Raji (cell line): ENCODE data around the gene FLNC.

Experiments
- POLR2A ChIP-seq: IDR thresholded peaks from 2 replicates; pipeline ENCODE4 v1.6.1; 2011; ENCODE audit warnings: low read depth, low read length, control low read depth; ENCODE audit not compliant: insufficient read depth

The FLNC gene

DNA sequence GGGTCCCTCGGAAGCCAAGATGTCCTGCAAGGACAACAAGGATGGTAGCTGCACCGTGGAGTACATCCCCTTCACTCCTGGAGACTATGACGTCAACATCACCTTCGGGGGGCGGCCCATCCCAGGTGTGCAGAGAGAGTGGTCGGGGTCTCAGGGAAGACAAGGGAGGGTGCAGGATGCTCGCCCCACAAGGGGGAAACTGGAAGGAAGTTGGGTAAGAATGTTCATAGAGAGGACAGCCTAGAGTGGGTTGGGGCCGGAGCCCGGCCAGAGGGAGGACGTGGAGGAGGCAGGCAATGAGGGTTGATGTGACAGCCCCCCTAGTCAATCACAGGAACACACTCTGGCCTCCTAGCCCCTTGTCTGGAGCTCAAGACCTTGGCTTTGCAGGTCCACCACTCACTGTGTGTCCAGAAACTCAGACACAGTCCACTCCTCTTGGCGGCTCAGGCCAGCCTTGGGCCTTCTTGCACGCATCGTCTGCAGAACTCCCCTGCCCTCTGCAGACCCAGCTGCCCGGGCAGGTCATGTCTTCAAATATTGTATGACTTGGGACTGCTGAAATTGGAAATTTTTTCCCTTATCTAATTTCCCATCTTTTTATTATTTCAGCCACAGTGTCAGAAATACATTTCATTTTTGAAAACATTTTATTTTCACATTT, 16.7 kb downstream of the FLNC start:
- no peak for TF ChIP-seq POLR2A

DNA sequence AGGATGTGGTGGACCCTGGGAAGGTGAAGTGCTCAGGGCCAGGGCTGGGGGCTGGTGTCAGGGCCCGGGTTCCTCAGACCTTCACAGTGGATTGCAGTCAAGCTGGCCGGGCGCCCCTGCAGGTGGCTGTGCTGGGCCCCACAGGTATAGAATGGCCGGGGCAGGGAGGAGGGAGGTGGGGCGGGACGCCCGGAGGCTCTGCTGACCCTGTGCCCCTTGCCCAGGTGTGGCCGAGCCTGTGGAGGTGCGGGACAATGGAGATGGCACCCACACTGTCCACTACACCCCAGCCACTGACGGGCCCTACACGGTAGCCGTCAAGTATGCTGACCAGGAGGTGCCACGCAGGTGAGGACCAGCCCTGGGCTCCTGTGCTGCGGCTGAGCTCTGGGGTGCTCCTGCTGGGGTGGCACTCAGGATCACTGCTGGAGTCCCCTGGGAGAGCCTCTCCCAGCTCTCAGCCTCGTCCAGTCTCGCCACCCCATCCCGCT, 17.6 kb downstream of the FLNC start:
- TF ChIP-seq POLR2A = no peak

- TF ChIP-seq POLR2A = no peak
Measured at GRCh38 chr7:128848289-128849155, 18.3 kb downstream of the FLNC start.

DNA sequence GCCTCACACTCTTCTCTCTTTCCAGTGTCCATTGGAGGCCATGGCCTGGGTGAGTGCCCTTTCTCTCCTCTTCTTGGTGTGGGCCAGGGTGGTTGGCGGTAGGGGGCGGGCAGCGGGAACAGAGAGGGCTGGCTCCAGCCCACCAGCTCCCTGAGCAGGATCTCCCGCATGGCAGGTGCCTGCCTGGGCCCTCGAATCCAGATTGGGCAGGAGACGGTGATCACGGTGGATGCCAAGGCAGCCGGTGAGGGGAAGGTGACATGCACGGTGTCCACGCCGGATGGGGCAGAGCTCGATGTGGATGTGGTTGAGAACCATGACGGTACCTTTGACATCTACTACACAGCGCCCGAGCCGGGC, 18.9 kb downstream of the FLNC start:
- TF ChIP-seq POLR2A = no peak

DNA sequence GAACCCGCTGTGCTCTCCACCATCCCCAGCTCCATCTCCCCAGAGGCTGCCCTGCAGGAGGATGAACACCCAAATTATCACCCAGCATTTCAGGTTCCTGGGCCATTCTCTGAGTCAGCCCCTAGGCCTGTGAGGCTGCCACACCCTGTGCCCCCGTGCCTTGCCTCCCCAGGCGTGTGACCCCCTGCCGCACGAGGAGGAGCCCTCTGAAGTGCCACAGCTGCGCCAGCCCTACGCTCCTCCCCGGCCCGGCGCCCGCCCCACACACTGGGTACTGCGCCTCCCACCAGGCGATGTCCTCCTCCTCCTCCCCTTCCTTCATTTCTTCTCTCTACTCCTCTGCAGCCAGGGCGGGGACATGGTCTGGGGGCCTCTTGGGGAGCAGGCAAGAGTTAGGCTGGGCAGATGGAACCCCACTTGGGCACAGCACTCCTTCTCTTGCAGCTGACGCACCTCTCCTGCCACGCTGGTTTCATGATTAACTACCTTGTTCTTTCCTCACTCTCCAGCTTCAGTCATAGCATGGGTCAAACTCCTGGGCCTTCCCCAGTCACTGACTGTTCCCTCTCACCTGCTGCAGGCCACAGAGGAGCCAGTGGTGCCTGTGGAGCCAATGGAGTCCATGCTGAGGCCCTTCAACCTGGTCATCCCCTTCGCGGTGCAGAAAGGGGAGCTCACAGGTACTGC, 19.7 kb downstream of the FLNC start:
- TF ChIP-seq POLR2A = no peak

DNA sequence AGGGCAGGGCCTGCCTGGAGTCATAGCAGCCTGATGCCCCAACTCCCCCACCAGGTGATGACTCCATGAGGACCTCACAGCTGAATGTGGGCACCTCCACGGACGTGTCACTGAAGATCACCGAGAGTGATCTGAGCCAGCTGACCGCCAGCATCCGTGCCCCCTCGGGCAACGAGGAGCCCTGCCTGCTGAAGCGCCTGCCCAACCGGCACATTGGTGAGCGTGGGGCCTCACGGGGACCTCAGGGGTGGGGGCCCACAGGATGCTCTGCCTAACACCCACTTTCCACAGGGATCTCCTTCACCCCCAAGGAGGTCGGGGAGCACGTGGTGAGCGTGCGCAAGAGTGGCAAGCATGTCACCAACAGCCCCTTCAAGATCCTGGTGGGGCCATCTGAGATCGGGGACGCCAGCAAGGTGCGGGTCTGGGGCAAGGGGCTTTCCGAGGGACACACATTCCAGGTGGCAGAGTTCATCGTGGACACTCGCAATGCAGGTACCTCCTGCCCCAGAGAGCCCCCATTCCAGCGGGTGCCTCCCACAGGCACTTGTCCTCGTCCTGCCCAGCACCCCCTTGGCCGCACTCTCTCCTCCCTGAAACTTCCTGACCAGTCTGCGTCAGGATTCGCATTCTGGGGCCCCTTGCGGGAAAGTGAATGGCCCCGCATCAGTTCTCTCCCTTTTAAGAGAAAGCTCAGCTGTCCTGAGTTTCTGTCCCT, 22.5 kb downstream of the FLNC start:
- no peak for TF ChIP-seq POLR2A

DNA sequence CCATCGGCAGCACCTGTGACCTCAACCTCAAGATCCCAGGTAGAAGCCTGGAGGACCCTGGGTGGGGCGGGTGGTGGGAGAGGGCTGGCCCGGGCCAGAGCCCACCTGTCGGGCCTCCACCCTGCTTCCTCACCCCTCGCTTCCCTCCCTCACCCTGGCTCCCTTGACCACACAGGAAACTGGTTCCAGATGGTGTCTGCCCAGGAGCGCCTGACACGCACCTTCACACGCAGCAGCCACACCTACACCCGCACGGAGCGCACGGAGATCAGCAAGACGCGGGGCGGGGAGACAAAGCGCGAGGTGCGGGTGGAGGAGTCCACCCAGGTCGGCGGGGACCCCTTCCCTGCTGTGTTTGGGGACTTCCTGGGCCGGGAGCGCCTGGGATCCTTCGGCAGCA, 23.6 kb downstream of the FLNC start:
- no peak for TF ChIP-seq POLR2A

- no peak for TF ChIP-seq POLR2A
Measured at GRCh38 chr7:128854396-128854795, 24.2 kb downstream of the FLNC start.

DNA sequence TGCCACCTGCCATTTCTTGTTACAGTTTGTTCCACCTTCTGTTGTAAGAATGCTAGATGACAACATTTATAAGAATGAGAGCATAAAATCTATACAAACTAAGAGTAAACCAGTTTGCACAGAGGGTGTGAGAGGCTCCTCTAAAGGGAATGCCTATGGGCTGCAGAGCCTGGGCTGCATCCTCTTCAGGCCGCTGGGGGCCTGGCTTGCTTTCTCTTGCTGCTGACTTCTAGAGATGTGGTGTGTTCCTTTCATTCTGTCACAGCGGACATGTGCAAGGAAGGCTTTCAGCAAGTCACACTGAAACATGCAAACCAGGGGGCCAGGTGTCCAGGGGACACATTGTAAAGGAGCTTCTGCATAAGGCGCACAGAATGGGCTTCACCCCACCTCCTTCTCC, 25.4 kb downstream of the FLNC start:
- TF ChIP-seq POLR2A = no peak

DNA sequence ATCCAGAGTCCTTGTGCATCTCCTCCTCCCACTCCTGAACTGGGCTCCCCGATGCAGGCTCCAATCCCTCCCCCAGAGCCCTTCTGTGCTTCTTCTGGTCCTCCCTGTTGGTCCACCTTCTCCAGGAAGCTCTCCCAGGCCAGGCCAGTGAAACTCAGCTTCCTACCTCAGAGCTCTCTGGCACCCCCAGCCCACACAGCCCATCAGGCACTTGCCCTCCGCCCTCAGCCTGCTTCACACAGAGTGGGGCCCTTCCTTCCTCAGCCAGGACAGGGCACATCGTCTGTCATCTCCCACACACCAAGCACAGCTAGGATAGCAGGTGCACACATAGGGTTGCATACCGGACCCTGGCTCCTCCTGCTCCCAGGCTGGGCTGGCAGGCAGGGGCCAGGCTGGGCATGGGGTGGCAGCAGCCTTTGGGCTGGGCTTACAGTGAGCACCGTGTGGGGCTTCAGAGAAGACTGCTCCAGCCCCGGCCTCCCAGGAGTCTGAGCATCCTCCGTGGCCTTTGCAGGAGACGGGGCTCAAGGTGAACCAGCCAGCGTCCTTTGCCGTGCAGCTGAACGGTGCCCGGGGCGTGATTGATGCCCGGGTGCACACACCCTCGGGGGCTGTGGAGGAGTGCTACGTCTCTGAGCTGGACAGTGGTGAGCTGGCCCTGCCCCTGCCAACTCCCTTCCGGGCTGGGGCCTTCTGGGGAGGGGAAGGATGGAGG, 26.0 kb downstream of the FLNC start:
- TF ChIP-seq POLR2A = no peak

DNA sequence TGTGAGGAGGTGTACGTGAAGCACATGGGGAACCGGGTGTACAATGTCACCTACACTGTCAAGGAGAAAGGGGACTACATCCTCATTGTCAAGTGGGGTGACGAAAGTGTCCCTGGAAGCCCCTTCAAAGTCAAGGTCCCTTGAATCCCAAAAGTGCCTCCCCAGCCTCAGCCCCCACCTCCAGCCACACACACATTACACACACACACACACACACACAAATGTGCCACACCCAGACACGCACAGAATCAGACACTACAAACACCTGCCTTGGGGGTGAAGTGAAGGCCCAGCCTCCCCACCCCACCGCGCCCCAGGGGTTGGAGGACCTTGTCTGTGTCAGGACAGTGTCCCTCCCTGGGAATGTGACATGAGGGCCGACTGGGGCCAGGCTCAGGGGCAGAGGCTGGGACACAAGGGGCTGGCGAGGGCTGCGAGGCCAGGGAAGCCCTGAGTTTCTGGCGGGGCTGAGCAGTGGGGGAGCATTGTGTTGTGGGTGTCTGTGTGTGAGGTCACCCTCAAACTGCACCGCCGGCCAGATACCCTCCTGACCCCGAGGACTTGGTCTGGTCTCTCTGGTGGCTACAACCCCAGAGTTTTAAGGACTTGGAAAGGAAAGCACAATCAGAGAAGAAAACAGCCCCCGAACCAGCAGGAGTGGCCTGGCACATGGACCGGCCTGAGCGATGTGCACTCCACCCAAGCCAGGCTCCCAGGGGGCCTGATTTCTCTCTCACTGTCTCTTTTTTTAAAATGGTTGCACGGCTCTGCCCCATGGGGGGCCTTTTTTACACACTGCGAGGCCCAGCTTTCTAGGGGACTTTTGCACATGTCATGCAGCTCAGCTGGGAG, 28.4 kb downstream of the FLNC start:
- no peak for TF ChIP-seq POLR2A

DNA sequence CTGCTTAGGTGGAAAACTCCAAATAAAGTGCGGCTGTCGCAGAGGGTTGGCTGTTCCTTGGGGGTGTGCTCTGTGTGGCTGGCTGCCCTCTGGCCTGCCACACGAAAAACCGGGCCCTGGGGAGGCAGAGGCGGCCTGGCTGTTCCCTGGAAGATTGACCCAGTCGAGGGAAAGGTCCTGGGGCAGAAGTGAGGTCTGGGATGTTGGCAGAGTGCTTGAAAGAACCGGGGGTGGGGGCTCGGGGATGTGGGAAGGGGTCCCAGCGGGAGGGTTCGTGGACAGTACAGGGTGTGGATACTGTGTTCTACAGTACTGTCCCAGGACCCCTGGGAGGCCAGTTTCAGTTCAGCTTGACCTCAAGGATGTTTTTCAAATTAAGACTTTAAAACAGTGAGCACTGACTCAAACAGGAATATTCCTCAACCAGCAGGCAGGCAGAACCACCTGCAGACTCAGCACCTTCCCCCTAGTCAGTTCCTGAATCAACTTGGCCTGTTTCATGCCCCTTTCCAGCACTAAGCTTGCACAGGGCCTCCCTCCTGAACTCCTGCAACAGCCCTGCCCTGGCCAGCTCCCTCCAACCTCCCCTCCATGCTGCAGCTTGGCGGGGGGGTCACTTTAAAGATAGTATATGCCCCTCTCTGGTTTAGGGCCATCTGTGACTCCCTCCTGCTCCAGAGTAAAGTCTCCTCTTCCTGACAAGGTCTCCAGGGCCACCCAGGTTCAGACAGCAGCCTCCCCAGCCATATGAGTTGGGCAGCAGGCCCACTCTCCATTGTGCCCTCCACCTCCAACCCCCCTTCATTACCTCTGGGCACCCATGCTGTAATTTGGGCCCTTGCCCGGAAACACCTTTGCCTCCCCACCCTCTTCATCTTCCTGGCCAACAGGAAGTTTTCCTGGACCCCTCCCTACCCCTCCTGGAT, 29.3 kb downstream of the FLNC start:
- TF ChIP-seq POLR2A = no peak

- no peak for TF ChIP-seq POLR2A
Measured at GRCh38 chr7:128860158-128861073, 30.2 kb downstream of the FLNC start.
